ENCODE measurements around the gene SYNE4. TPM values are rescaled to one million over a fixed set of nuclear protein-coding genes. Genes with fewer than 3 reads are reported as not detected.
A peak's percentile ranks its signal among the peaks of the same experiment; 100 is the strongest.

Gene SYNE4
- total RNA-seq, 2 donors from 2014 or later = 0.92 to 2.4 TPM

GRCh38 chr19:36010402-36010801 is 1.8 kb upstream of the SYNE4 start:
- H3K27ac ChIP-seq = no peak overlapping the region
- H3K4me1 ChIP-seq (ENCODE audit: control insufficient read depth in 1 of 2, low read depth in 2 of 2) = peaks cover 8 to 27% of the 10 kb centered on the region in 2 donors
- TF ChIP-seq CTCF (IDR thresholded peaks at IDR 0.05) = no peak
- DNase-seq (ENCODE audit: low spot score) (no peak), ATAC-seq (ENCODE audit: insufficient number of reproducible peaks, low FRiP score, low read depth) (no peak)
- no peaks in the 10 kb centered on the region for H3K36me3 ChIP-seq
- H3K9me3 ChIP-seq = no peaks in the 10 kb centered on the region
- H3K4me3 ChIP-seq = no peak overlapping the region
- H3K27me3 ChIP-seq (replicated peaks; ENCODE audit: insufficient read depth) = no peaks in the 10 kb centered on the region

GRCh38 chr19:36009633-36010379 is 1.2 kb upstream of the SYNE4 start:
- ATAC-seq (ENCODE audit: insufficient number of reproducible peaks, low FRiP score, low read depth) (no peak), DNase-seq (ENCODE audit: low spot score) (no peak)
- Histone ChIP-seq H3K4me3 (peak overlapping the region; percentile 72), H3K36me3 (no peaks in the 10 kb centered on the region), H3K9me3 (no peaks in the 10 kb centered on the region), H3K4me1 (ENCODE audit: control insufficient read depth in 1 of 2, low read depth in 2 of 2) (peaks cover 8 to 25% of the 10 kb centered on the region in 2 donors), H3K27ac (peak overlapping the region in 1 of 2 donors; percentile 14), H3K27me3 (replicated peaks; ENCODE audit: insufficient read depth) (no peaks in the 10 kb centered on the region)
- TF ChIP-seq CTCF (IDR thresholded peaks at IDR 0.05) = no peak

GRCh38 chr19:36009220-36009619 is 607 bp upstream of the SYNE4 start:
- peak; percentile 35 for ATAC-seq (ENCODE audit: insufficient number of reproducible peaks, low FRiP score, low read depth)

GRCh38 chr19:36006955-36007354 is 1.7 kb downstream of the SYNE4 start:
- Histone ChIP-seq H3K4me3 (no peak overlapping the region), H3K9me3 (no peaks in the 10 kb centered on the region), H3K4me1 (ENCODE audit: control insufficient read depth in 1 of 2, low read depth in 2 of 2) (peaks cover 5 to 14% of the 10 kb centered on the region in 2 donors), H3K27ac (no peak overlapping the region), H3K27me3 (replicated peaks; ENCODE audit: insufficient read depth) (no peaks in the 10 kb centered on the region), H3K36me3 (no peaks in the 10 kb centered on the region)
- DNase-seq (ENCODE audit: low spot score) (no peak), ATAC-seq (ENCODE audit: insufficient number of reproducible peaks, low FRiP score, low read depth) (no peak)
- no peak for TF ChIP-seq CTCF (IDR thresholded peaks at IDR 0.05)

More at GRCh38 chr19:36009220-36009619, 607 bp upstream of the SYNE4 start:
- TF ChIP-seq CTCF (IDR thresholded peaks at IDR 0.05) = no peak
- H3K9me3 ChIP-seq = no peaks in the 10 kb centered on the region
- peak overlapping the region; percentile 72 for H3K4me3 ChIP-seq
- H3K27ac ChIP-seq = peak overlapping the region in 1 of 2 donors; percentile 14
- no peak for DNase-seq (ENCODE audit: low spot score)
- no peaks in the 10 kb centered on the region for H3K27me3 ChIP-seq (replicated peaks; ENCODE audit: insufficient read depth)
- H3K36me3 ChIP-seq = no peaks in the 10 kb centered on the region
- peaks cover 5 to 21% of the 10 kb centered on the region in 2 donors for H3K4me1 ChIP-seq (ENCODE audit: control insufficient read depth in 1 of 2, low read depth in 2 of 2)

- TF ChIP-seq CTCF (IDR thresholded peaks at IDR 0.05) = no peak
- Histone ChIP-seq H3K36me3 (no peaks in the 10 kb centered on the region), H3K27me3 (replicated peaks; ENCODE audit: insufficient read depth) (no peaks in the 10 kb centered on the region), H3K4me1 (ENCODE audit: control insufficient read depth in 1 of 2, low read depth in 2 of 2) (peaks cover 0 to 10% of the 10 kb centered on the region in 2 donors), H3K27ac (no peak overlapping the region), H3K4me3 (no peak overlapping the region), H3K9me3 (no peaks in the 10 kb centered on the region)
- DNase-seq (ENCODE audit: low spot score) = no peak
- ATAC-seq (ENCODE audit: insufficient number of reproducible peaks, low FRiP score, low read depth) = no peak
Observed at GRCh38 chr19:36003284-36003683, 5.3 kb downstream of the SYNE4 start.

All from thoracic aorta (tissue), 2 donors.